GM12878 (cell line): Measurements from ENCODE around the gene ADAMTS2. TPM values are rescaled to one million over a fixed set of nuclear protein-coding genes. Genes with fewer than 3 reads are reported as not detected.

Experiments
- ATAC-seq: fragments of 200-7000 bp; cut with Tn5 transposase; 3 replicates; pipeline ENCODE4 v1.9.1; 2020; ENCODE audit warnings: mild to moderate bottlenecking, moderate library complexity
- BruUV-seq: library from RNA; stranded (reverse); fragments of 400-500 nt; replicated peaks from 2 replicates; lab custom pipeline; 2021; lab: Mats Ljungman, UMichigan
- CTCF ChIA-PET: fragments of 300-600 bp; sonication (Branson Sonifier 250); formaldehyde crosslinking; extraction: SDS; loops from one replicate; lab custom pipeline; 2021; ENCODE audit warnings: inconsistent platforms; lab: Yijun Ruan, JAX
- POLR2A ChIA-PET: fragments of 350-600 bp; formaldehyde crosslinking; extraction: SDS; loops from one replicate; lab custom pipeline; 2021; ENCODE audit warnings: inconsistent platforms; lab: Charles Lee
- RAD21 ChIA-PET: fragments of 300-600 bp; sonication (Branson Sonifier 250); formaldehyde crosslinking; loops from one replicate; lab custom pipeline; 2023; ENCODE audit warnings: antibody characterized with exemption; ENCODE audit not compliant: unreplicated experiment; lab: Charles Lee
- SMC1A ChIA-PET: fragments of 300-600 bp; sonication (Branson Sonifier 250); formaldehyde crosslinking; loops from one replicate; lab custom pipeline; 2023; ENCODE audit not compliant: unreplicated experiment, uncharacterized antibody; lab: Charles Lee
- DNase-seq: peaks from one replicate; pipeline ENCODE4 v3.0.0-alpha.2; 2011; ENCODE audit warnings: low read depth, low spot score
- FAIRE-seq: peaks from 3 replicates; lab custom pipeline; 2011; peaks lifted over from hg19 to GRCh38; lab: Jason Lieb, UNC
- H2AFZ ChIP-seq: 2 replicates; pipeline ENCODE4 v1.6.0; 2011; ENCODE audit warnings: low read depth, low read length, control low read depth; ENCODE audit not compliant: control insufficient read depth
- H3K27ac ChIP-seq: 2 replicates; pipeline ENCODE4 v1.5.1; 2011; ENCODE audit warnings: control low read depth; ENCODE audit not compliant: control insufficient read depth, insufficient read depth
- H3K27me3 ChIP-seq, 2 experiments: replicated peaks in 1 of 2; 2 replicates each; pipeline versions ENCODE4 v1.6.0 to v1.6.1; 2011; ENCODE audit warnings: low read length in 1 of 2; ENCODE audit not compliant: control insufficient read depth in 2 of 2, insufficient read depth in 2 of 2
- H3K36me3 ChIP-seq, 2 experiments: 2 replicates each; pipeline ENCODE4 v1.5.1; 2011; ENCODE audit warnings: low read length in 1 of 2; ENCODE audit not compliant: control insufficient read depth in 2 of 2, insufficient read depth in 2 of 2
- H3K4me1 ChIP-seq: 2 replicates; pipeline ENCODE4 v1.6.1; 2011; ENCODE audit warnings: mild to moderate bottlenecking, low read length, moderate library complexity, mixed read lengths; ENCODE audit not compliant: control insufficient read depth, insufficient read depth
- H3K4me2 ChIP-seq: 2 replicates; pipeline ENCODE4 v1.6.0; 2011; ENCODE audit warnings: control low read depth; ENCODE audit not compliant: control insufficient read depth, insufficient read depth
- H3K4me3 ChIP-seq: fragments of 200-600 bp; sonication (generic); 2 replicates; pipeline ENCODE4 v1.5.1; 2016
- H3K79me2 ChIP-seq: 2 replicates; pipeline ENCODE4 v1.6.0; 2011; ENCODE audit warnings: low read length; ENCODE audit not compliant: control insufficient read depth, insufficient read depth
- H3K9ac ChIP-seq: 2 replicates; pipeline ENCODE4 v1.8.0; 2011; ENCODE audit warnings: low read length, control low read depth, mixed read lengths; ENCODE audit not compliant: control insufficient read depth, insufficient read depth
- H3K9me3 ChIP-seq: replicated peaks from 3 replicates; pipeline ENCODE4 v1.5.1; 2011; ENCODE audit warnings: mild to moderate bottlenecking, low read length; ENCODE audit not compliant: control insufficient read depth, insufficient read depth
- H4K20me1 ChIP-seq: 2 replicates; pipeline ENCODE4 v1.6.0; 2011; ENCODE audit not compliant: control insufficient read depth, insufficient read depth
- BACH1 ChIP-seq: fragments of 450-650 bp; IDR thresholded peaks from 2 replicates; pipeline ENCODE4 v1.6.1; 2017; ENCODE audit warnings: mild to moderate bottlenecking, borderline replicate concordance
- CBX5 ChIP-seq: sonication (generic); IDR thresholded peaks from 2 replicates; pipeline ENCODE4 v1.6.1; 2016; ENCODE audit warnings: low read depth, moderate library complexity, mild to moderate bottlenecking, inconsistent platforms
- CHD2 ChIP-seq: IDR thresholded peaks from 2 replicates; pipeline ENCODE4 v1.6.1; 2011; ENCODE audit warnings: low read depth, low read length, improper control_type of control experiment, borderline replicate concordance
- KDM1A ChIP-seq: fragments of 200-600 bp; sonication (generic); IDR thresholded peaks from 2 replicates; pipeline ENCODE4 v1.6.1; 2016; ENCODE audit warnings: borderline replicate concordance
- MTA3 ChIP-seq: IDR thresholded peaks from 2 replicates; pipeline ENCODE4 v1.6.1; 2012; ENCODE audit warnings: low read length, inconsistent platforms, borderline replicate concordance
- MYC ChIP-seq: IDR thresholded peaks from 2 replicates; pipeline ENCODE4 v1.6.1; 2011; ENCODE audit warnings: mild to moderate bottlenecking, low read length, moderate library complexity, inconsistent platforms; ENCODE audit not compliant: insufficient read depth, insufficient replicate concordance, insufficient read length, severe bottlenecking
- NR2C1 ChIP-seq: fragments of 450-650 bp; IDR thresholded peaks from 2 replicates; pipeline ENCODE4 v1.6.1; 2017; ENCODE audit warnings: antibody characterized with exemption, mild to moderate bottlenecking, moderate library complexity
- RAD21 ChIP-seq: IDR thresholded peaks from 2 replicates; pipeline ENCODE4 v1.6.1; 2011; ENCODE audit warnings: mild to moderate bottlenecking, low read depth, low read length, moderate library complexity; ENCODE audit not compliant: insufficient read depth
- RBBP5 ChIP-seq: fragments of 200-600 bp; sonication (generic); conservative IDR thresholded peaks from 2 replicates; pipeline ENCODE4 v1.6.1; 2016
- SIN3A ChIP-seq: IDR thresholded peaks from 2 replicates; pipeline ENCODE4 v1.6.1; 2012; ENCODE audit warnings: low read depth, low read length, improper control_type of control experiment
- TAF1 ChIP-seq: IDR thresholded peaks from 2 replicates; pipeline ENCODE4 v1.6.1; 2011; ENCODE audit warnings: mild to moderate bottlenecking, low read depth, low read length, borderline replicate concordance
- ZBED1 ChIP-seq: IDR thresholded peaks from 2 replicates; pipeline ENCODE4 v1.6.1; 2016; ENCODE audit warnings: borderline replicate concordance
- ZNF274 ChIP-seq: IDR thresholded peaks from one replicate; pipeline ENCODE4 v1.8.0; 2011; ENCODE audit not compliant: insufficient read length, insufficient read depth
- WGBS: methylation state at CpG from one replicate; pipeline ENCODE4 v1.1.6; 2016; ENCODE audit warnings: low lambda C conversion rate; ENCODE audit not compliant: insufficient replicate concordance, insufficient coverage; ENCODE audit errors: missing lambda C conversion rate; 5-methylcytosine and 5-hydroxymethylcytosine counted together
- in situ Hi-C: fragments of 300-500 bp; cut with MboI; formaldehyde crosslinking; loops from 9 replicates; pipeline ENCODE4 v1.14.3; 2018; ENCODE audit warnings: mixed read lengths
- intact Hi-C: fragments of 100-400 bp; cut with micrococcal nuclease; formaldehyde crosslinking; loops from one replicate; pipeline ENCODE4 v1.14.2; 2022; ENCODE audit not compliant: unreplicated experiment
- polyA plus RNA-seq, 11 experiments: library from polyadenylated mRNA; depleted of rRNA in 4 of 11; unstranded in 6 of 11; stranded (reverse) in 5 of 11; fragments of >200 nt; fragmentation: Nextera tagmentation in 4 of 11; fragmentation: Illumina TruSeq in 1 of 11; extraction: Ambion mirVana in 4 of 11; extraction: Trizol in 1 of 11; gene quantifications; 1 replicate in 1 of 11; 2 replicates in 10 of 11; pipeline versions ENCODE4 v1.2.1 to v1.2.3, GENCODE V29; 2011 to 2016; ENCODE audit warnings: inconsistent platforms in 2 of 11, missing spikeins in 2 of 11, low read depth in 1 of 11
- total RNA-seq, 4 experiments: library from RNA; depleted of rRNA in 3 of 4; stranded (reverse); fragments of >200 nt in 3 of 4; fragmentation: Illumina TruSeq in 1 of 4; extraction: Trizol in 1 of 4; gene quantifications; 2 replicates each; pipeline versions ENCODE4 v1.2.1 to v1.2.3, GENCODE V29; 2013 to 2021
- TF ChIP-seq, protein P1 (sequence below): fragments of 450-650 bp; IDR thresholded peaks from 2 replicates; pipeline ENCODE4 v1.6.1; 2016; ENCODE audit warnings: mild to moderate bottlenecking
- TF ChIP-seq, protein P2 (sequence below): fragments of 150-350 bp; IDR thresholded peaks from 2 replicates; pipeline ENCODE4 v1.6.1; 2016; ENCODE audit warnings: low read depth, low read length
- TF ChIP-seq, protein P3 (sequence below): fragments of 450-650 bp; IDR thresholded peaks from 2 replicates; pipeline ENCODE4 v1.6.1; 2017; ENCODE audit warnings: mild to moderate bottlenecking

Gene ADAMTS2
- total and polyA plus RNA-seq, 10 of the 15 experiments (the other 5 are each of a cell fraction or from before 2014, with no cell fraction given), result 0.03 to 0.05 TPM; not detected in 8

DNA sequence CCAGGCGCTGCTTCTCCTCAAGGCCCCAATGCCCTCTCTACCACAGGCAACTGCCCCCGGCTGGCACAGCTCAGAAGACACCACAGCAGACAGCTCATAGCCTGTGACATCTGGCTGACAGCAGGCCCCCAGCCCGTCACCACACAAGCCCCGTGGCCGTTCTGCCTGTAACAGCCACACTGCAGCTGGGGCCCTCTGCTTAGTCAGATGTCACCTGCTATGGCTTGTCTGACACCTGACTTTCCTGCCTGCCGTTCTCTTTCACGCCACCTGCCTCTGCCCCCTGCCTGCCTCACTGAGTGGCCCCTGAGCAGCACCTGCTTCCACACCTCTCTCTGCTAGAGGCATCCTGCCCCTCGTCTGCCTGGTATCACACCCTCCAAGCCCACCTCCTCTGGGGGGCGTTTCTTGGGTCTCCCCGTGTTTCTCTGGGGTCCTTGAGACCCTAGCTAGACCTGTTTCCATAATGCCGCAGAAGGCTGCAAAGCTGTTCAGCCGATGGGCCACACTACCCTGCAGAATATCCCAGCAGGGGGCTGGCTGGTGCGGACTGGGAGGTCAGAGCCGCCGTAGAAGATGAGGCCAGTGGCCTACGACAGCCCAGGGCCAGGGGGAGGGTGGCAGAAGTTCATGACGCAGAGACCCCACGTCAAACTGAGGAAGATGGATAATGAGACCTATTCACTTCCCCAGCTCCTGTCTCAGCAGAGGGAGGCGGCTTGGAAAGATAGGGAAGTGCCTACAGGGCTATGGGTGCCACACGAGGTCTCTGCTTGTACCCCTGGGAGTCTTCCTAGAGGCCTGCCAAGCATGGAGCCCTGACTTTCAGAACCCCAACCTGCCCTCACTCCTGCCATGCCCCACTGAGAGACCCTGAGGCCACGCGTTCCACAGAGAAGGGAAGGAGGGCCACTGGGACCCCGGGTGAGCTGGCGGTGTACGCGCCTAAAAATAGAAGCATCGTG lies 190.0 kb downstream of the ADAMTS2 start:
- Histone ChIP-seq H3K27ac (no peak overlapping the region), H3K27me3 (no peaks in the 10 kb centered on the region), H3K36me3 (no peaks in the 10 kb centered on the region), H3K9me3 (peaks cover 3% of the 10 kb centered on the region; the same call in 1 of the 3 replicates), H3K4me1 (no peaks in the 10 kb centered on the region), H3K4me3 (no peak overlapping the region), H4K20me1 (no peaks in the 10 kb centered on the region), H2AFZ (no peak overlapping the region), H3K9ac (no peak overlapping the region), H3K4me2 (no peak overlapping the region), H3K79me2 (no peaks in the 10 kb centered on the region)
- TF ChIP-seq, protein P1, sequence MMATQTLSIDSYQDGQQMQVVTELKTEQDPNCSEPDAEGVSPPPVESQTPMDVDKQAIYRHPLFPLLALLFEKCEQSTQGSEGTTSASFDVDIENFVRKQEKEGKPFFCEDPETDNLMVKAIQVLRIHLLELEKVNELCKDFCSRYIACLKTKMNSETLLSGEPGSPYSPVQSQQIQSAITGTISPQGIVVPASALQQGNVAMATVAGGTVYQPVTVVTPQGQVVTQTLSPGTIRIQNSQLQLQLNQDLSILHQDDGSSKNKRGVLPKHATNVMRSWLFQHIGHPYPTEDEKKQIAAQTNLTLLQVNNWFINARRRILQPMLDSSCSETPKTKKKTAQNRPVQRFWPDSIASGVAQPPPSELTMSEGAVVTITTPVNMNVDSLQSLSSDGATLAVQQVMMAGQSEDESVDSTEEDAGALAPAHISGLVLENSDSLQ, result no peak
- TF ChIP-seq, protein P2, sequence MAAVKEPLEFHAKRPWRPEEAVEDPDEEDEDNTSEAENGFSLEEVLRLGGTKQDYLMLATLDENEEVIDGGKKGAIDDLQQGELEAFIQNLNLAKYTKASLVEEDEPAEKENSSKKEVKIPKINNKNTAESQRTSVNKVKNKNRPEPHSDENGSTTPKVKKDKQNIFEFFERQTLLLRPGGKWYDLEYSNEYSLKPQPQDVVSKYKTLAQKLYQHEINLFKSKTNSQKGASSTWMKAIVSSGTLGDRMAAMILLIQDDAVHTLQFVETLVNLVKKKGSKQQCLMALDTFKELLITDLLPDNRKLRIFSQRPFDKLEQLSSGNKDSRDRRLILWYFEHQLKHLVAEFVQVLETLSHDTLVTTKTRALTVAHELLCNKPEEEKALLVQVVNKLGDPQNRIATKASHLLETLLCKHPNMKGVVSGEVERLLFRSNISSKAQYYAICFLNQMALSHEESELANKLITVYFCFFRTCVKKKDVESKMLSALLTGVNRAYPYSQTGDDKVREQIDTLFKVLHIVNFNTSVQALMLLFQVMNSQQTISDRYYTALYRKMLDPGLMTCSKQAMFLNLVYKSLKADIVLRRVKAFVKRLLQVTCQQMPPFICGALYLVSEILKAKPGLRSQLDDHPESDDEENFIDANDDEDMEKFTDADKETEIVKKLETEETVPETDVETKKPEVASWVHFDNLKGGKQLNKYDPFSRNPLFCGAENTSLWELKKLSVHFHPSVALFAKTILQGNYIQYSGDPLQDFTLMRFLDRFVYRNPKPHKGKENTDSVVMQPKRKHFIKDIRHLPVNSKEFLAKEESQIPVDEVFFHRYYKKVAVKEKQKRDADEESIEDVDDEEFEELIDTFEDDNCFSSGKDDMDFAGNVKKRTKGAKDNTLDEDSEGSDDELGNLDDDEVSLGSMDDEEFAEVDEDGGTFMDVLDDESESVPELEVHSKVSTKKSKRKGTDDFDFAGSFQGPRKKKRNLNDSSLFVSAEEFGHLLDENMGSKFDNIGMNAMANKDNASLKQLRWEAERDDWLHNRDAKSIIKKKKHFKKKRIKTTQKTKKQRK, result no peak
- TF ChIP-seq SIN3A (no peak), CHD2 (no peak), KDM1A (no peak), MYC (no peak), BACH1 (no peak), TAF1 (no peak), NR2C1 (no peak), RBBP5 (no peak), MTA3 (no peak), ZNF274 (no peak), RAD21 (no peak), ZBED1 (no peak), CBX5 (no peak)
- TF ChIP-seq, protein P3, sequence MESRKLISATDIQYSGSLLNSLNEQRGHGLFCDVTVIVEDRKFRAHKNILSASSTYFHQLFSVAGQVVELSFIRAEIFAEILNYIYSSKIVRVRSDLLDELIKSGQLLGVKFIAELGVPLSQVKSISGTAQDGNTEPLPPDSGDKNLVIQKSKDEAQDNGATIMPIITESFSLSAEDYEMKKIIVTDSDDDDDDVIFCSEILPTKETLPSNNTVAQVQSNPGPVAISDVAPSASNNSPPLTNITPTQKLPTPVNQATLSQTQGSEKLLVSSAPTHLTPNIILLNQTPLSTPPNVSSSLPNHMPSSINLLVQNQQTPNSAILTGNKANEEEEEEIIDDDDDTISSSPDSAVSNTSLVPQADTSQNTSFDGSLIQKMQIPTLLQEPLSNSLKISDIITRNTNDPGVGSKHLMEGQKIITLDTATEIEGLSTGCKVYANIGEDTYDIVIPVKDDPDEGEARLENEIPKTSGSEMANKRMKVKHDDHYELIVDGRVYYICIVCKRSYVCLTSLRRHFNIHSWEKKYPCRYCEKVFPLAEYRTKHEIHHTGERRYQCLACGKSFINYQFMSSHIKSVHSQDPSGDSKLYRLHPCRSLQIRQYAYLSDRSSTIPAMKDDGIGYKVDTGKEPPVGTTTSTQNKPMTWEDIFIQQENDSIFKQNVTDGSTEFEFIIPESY, result no peak
- POLR2A ChIA-PET, result no interaction called here
- FAIRE-seq, result no peak
- in situ Hi-C loops, result no loop called here
- no TSS peak for BruUV-seq
- intact Hi-C loops, result no loop called here
- no peak for DNase-seq
- RAD21 ChIA-PET, result no interaction called here
- no peak for ATAC-seq
- CTCF ChIA-PET, result interaction anchor here (0.6 kb wide), 1 partner anchor 1079 kb away, joined by 3 read pairs; no protein-coding TSS in a partner anchor
- WGBS, result 29% methylated on average over 27 of the region's 27 CpGs
- SMC1A ChIA-PET, result no interaction called here
